Activated effector memory CD4-positive, alpha-beta T cell treated with anti-CD3 and anti-CD28 coated beads, Interleukin-2, amount 50 U/mL, for 16 hours (primary cell): Measurements from ENCODE around the gene SLC18A3.

Source experiments
- DNase-seq: peaks from one replicate; pipeline ENCODE4 v3.0.0-alpha.2; 2020

SLC18A3 gene

GRCh38 chr10:49610114-49610457 lies at the start of gene SLC18A3:
TSS of gene SLC18A3 (plus strand) at chr10:49610310. CDS start at chr10:49610741, 431 bp downstream.
- no peak for DNase-seq

GRCh38 chr10:49560526-49560925 lies 49.6 kb upstream of the SLC18A3 start:
- DNase-seq: no peak

- DNase-seq: no peak
Measured at GRCh38 chr10:49562893-49563292, 47.2 kb upstream of the SLC18A3 start.

GRCh38 chr10:49564461-49565009 lies 45.6 kb upstream of the SLC18A3 start:
- DNase-seq: no peak

- no peak for DNase-seq
Measured at GRCh38 chr10:49567810-49568209, 42.3 kb upstream of the SLC18A3 start.

GRCh38 chr10:49568235-49568634 lies 41.9 kb upstream of the SLC18A3 start:
- no peak for DNase-seq

GRCh38 chr10:49569031-49569631 lies 41.0 kb upstream of the SLC18A3 start:
- no peak for DNase-seq

- DNase-seq: no peak
Measured at GRCh38 chr10:49571388-49571787, 38.7 kb upstream of the SLC18A3 start.

GRCh38 chr10:49572594-49573114 lies 37.5 kb upstream of the SLC18A3 start:
- DNase-seq: no peak

- no peak for DNase-seq
Measured at GRCh38 chr10:49575489-49576072, 34.5 kb upstream of the SLC18A3 start.

- DNase-seq: no peak
Measured at GRCh38 chr10:49577182-49577925, 32.8 kb upstream of the SLC18A3 start.

GRCh38 chr10:49578392-49578791 lies 31.7 kb upstream of the SLC18A3 start:
- no peak for DNase-seq

- no peak for DNase-seq
Measured at GRCh38 chr10:49579621-49580020, 30.5 kb upstream of the SLC18A3 start.

- DNase-seq: no peak
Measured at GRCh38 chr10:49585387-49585786, 24.7 kb upstream of the SLC18A3 start.

- DNase-seq: no peak
Measured at GRCh38 chr10:49587981-49588380, 22.1 kb upstream of the SLC18A3 start.

- peak; percentile 85 for DNase-seq
Measured at GRCh38 chr10:49592726-49593563, 17.2 kb upstream of the SLC18A3 start.

GRCh38 chr10:49593564-49593875 lies 16.6 kb upstream of the SLC18A3 start:
- no peak for DNase-seq

GRCh38 chr10:49593998-49594397 lies 16.1 kb upstream of the SLC18A3 start:
- no peak for DNase-seq

- DNase-seq: no peak
Measured at GRCh38 chr10:49594594-49594993, 15.5 kb upstream of the SLC18A3 start.

GRCh38 chr10:49595003-49595712 lies 15.0 kb upstream of the SLC18A3 start:
- DNase-seq: no peak

- DNase-seq: peak; percentile 53
Measured at GRCh38 chr10:49595713-49596492, 14.2 kb upstream of the SLC18A3 start.

- DNase-seq: peak; percentile 53
Measured at GRCh38 chr10:49596493-49596809, 13.7 kb upstream of the SLC18A3 start.
